SU-DHL-6 (cell line): ENCODE data around the gene BCAN.

Experiments used
- H2AFZ ChIP-seq: fragments of 200-600 bp; sonication (generic); 2 replicates; pipeline ENCODE4 v1.6.1; 2014; ENCODE audit warnings: low read depth, mild to moderate bottlenecking, moderate library complexity, mixed read lengths, antibody characterized with exemption, low read length; ENCODE audit not compliant: severe bottlenecking
- H3F3A ChIP-seq: fragments of 200-600 bp; shearing (Covaris generic); 2 replicates; pipeline ENCODE4 v1.6.0; 2016; ENCODE audit warnings: antibody characterized with exemption, mild to moderate bottlenecking; ENCODE audit not compliant: insufficient read depth
- H3K27ac ChIP-seq: fragments of 200-600 bp; sonication (generic); 2 replicates; pipeline ENCODE4 v1.5.1; 2016; ENCODE audit warnings: low read depth, mild to moderate bottlenecking, low read length, moderate library complexity, mixed read lengths
- H3K27me3 ChIP-seq: fragments of 200-600 bp; sonication (generic), shearing (Covaris generic); 2 replicates; pipeline ENCODE4 v1.6.0; 2014; ENCODE audit warnings: mild to moderate bottlenecking, low read length
- H3K36me3 ChIP-seq: fragments of 200-600 bp; sonication (generic); 2 replicates; pipeline ENCODE4 v1.6.1; 2014; ENCODE audit warnings: mild to moderate bottlenecking, low read length, mixed read lengths
- H3K4me2 ChIP-seq: fragments of 300-600, 200-600 bp; shearing (Covaris generic), sonication (generic); 2 replicates; pipeline ENCODE4 v1.6.0; 2014; ENCODE audit warnings: low read length, low read depth, mild to moderate bottlenecking; ENCODE audit not compliant: poor library complexity, severe bottlenecking
- H3K4me3 ChIP-seq: fragments of 200-600 bp; sonication (generic); 2 replicates; pipeline ENCODE4 v1.5.1; 2014; ENCODE audit warnings: antibody characterized with exemption, low read length, mild to moderate bottlenecking, mixed read lengths; ENCODE audit not compliant: insufficient read depth, poor library complexity, severe bottlenecking
- H3K79me2 ChIP-seq: fragments of 200-600 bp; sonication (generic); 2 replicates; pipeline ENCODE4 v1.6.1; 2014; ENCODE audit warnings: mild to moderate bottlenecking, low read length, moderate library complexity; ENCODE audit not compliant: insufficient read depth
- H3K9ac ChIP-seq: fragments of 200-600 bp; sonication (generic); 2 replicates; pipeline ENCODE4 v1.7.0; 2014; ENCODE audit warnings: mild to moderate bottlenecking, low read length
- H3K9me2 ChIP-seq: fragments of 200-600 bp; sonication (generic); replicated peaks from 2 replicates; pipeline ENCODE4 v1.6.1; 2014; ENCODE audit warnings: low read length; ENCODE audit not compliant: insufficient read depth
- H3K9me3 ChIP-seq: fragments of 200-600 bp; sonication (generic); 2 replicates; pipeline ENCODE4 v1.6.1; 2014; ENCODE audit warnings: low read length, mixed read lengths; ENCODE audit not compliant: insufficient read depth
- H4K20me1 ChIP-seq: fragments of 200-600 bp; sonication (generic); 2 replicates; pipeline ENCODE4 v1.6.1; 2014; ENCODE audit warnings: low read depth, mild to moderate bottlenecking, antibody characterized with exemption, low read length, moderate library complexity, mixed read lengths
- CTCF ChIP-seq: fragments of 200-600 bp; sonication (generic); IDR thresholded peaks from one replicate; pipeline ENCODE4 v1.5.1; 2017; ENCODE audit warnings: antibody characterized with exemption, mild to moderate bottlenecking, low read length, moderate library complexity; ENCODE audit not compliant: insufficient read depth, poor library complexity, severe bottlenecking
- EZH2phosphoT487 ChIP-seq: fragments of 200-600 bp; sonication (generic), shearing (Covaris generic); conservative IDR thresholded peaks from 2 replicates; pipeline ENCODE4 v1.6.1; 2018; ENCODE audit warnings: mild to moderate bottlenecking, antibody characterized with exemption, low read length, moderate library complexity, mixed read lengths

The BCAN gene

GRCh38 chr1:156599811-156600210 is 42.1 kb upstream of the BCAN start:
- TF ChIP-seq CTCF (no peak), EZH2phosphoT487 (no peak)
- H4K20me1 ChIP-seq = no peaks in the 10 kb centered on the region
- peak overlapping the region; percentile 79 for H3K9ac ChIP-seq

GRCh38 chr1:156600733-156601121 is 41.2 kb upstream of the BCAN start:
- peak overlapping the region; percentile 56 for H3K4me3 ChIP-seq
- no peaks in the 10 kb centered on the region for H3K36me3 ChIP-seq
- peak overlapping the region; percentile 73 for H3K27ac ChIP-seq
- H3K4me2 ChIP-seq = peak overlapping the region; percentile 79
- no peaks in the 10 kb centered on the region for H3K9me3 ChIP-seq
- H4K20me1 ChIP-seq = no peaks in the 10 kb centered on the region
- H3K9ac ChIP-seq = peak overlapping the region; percentile 79
- H3K79me2 ChIP-seq = peaks cover 32% of the 10 kb centered on the region
- no peaks in the 10 kb centered on the region for H3K9me2 ChIP-seq
- peak overlapping the region; percentile 94 for H2AFZ ChIP-seq
- H3F3A ChIP-seq = peaks cover 27% of the 10 kb centered on the region
- TF ChIP-seq EZH2phosphoT487 = no peak
- no peak for TF ChIP-seq CTCF
- H3K27me3 ChIP-seq = no peaks in the 10 kb centered on the region

More at GRCh38 chr1:156599811-156600210, 42.1 kb upstream of the BCAN start:
- H3K79me2 ChIP-seq = peaks cover 32% of the 10 kb centered on the region
- H3K4me3 ChIP-seq = peak overlapping the region; percentile 56
- no peak overlapping the region for H2AFZ ChIP-seq
- H3K9me3 ChIP-seq = no peaks in the 10 kb centered on the region
- H3K27me3 ChIP-seq = no peaks in the 10 kb centered on the region
- peaks cover 29% of the 10 kb centered on the region for H3F3A ChIP-seq
- peak overlapping the region; percentile 73 for H3K27ac ChIP-seq
- H3K9me2 ChIP-seq = no peaks in the 10 kb centered on the region
- no peaks in the 10 kb centered on the region for H3K36me3 ChIP-seq
- H3K4me2 ChIP-seq = peak overlapping the region; percentile 79

- Histone ChIP-seq H3K27ac (peak within 1 kb of the TSS; percentile 73), H3K27me3 (no peaks in the 10 kb centered on the region), H3F3A (peaks cover 27% of the 10 kb centered on the region), H3K79me2 (peaks cover 32% of the 10 kb centered on the region), H3K36me3 (no peaks in the 10 kb centered on the region), H4K20me1 (no peaks in the 10 kb centered on the region), H2AFZ (peak within 1 kb of the TSS; percentile 94), H3K9me3 (no peaks in the 10 kb centered on the region), H3K4me3 (peak within 1 kb of the TSS; percentile 56), H3K9me2 (no peaks in the 10 kb centered on the region), H3K4me2 (peak within 1 kb of the TSS; percentile 79), H3K9ac (peak within 1 kb of the TSS; percentile 79)
- TF ChIP-seq CTCF (no peak), EZH2phosphoT487 (no peak)
Measured at GRCh38 chr1:156601122-156601830, 40.6 kb upstream of the BCAN start, which contains the start of gene GPATCH4. Gene GPATCH4 (minus strand): TSS chr1:156601479.
